Germinal center (tissue), 1 donor: ENCODE data around the gene PCGF3.
"Not testable (repeated sequence)": the region's sequence is repeated elsewhere in the genome, so short reads cannot be mapped to it uniquely, and the experiment has no call there.

Experiments
- DNase-seq: peaks from one replicate; pipeline ENCODE4 v3.0.0; 2012; ENCODE audit warnings: mixed read lengths, low spot score

Gene PCGF3

GRCh38 chr4:668219-668618, 37.4 kb upstream of the PCGF3 start:
- not testable (repeated sequence) for DNase-seq

GRCh38 chr4:669806-670559, 35.6 kb upstream of the PCGF3 start:
- not testable (repeated sequence) for DNase-seq

GRCh38 chr4:671769-672168, 33.9 kb upstream of the PCGF3 start:
- no peak for DNase-seq

DNA sequence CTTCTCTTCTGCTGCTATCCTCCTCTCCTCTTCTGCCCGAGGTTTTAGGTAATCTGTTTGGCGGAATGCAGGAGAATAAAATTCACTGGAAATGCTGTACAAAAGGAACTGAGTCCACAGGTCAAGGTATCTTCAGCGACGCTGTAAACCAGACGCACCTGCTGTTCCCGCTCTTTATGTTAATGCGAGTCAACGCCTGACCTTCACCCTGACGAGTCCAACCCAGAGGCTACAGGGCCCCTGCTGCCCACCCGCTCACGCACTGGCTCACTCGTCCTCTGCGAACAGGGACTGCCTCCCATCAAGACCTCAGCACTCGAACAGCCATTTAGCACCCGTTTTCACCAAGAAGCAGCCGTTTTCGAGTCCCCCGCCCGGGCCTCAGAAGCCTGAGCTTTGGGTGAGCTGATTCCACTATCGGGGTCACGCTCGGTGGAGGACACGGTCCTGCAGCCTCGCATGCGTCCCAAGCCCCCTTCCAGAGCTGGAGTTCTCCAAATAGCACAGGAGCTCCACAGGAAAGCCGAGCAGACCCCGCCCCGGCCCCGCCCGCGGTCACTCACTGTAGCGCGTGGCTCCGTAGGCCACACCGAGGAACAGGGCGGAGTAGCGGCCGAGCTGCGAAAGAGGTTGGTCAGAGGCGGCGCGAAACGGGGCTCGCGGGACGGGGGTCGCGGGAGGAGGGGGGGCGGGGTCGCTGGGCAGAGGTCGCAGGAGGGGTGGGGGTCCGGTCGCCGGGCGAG, 32.1 kb upstream of the PCGF3 start:
- no peak for DNase-seq

- DNase-seq: peak; percentile 100
Observed at GRCh38 chr4:674172-675035, 31.2 kb upstream of the PCGF3 start, which contains the start of the genes ATP5ME and MYL5. Gene ATP5ME, minus strand, starts transcription at chr4:674276. Its CDS starts 29 bp downstream, at chr4:674247. Gene MYL5, plus strand, starts transcription at chr4:674542. Its CDS starts 3,485 bp downstream, at chr4:678027.

DNA sequence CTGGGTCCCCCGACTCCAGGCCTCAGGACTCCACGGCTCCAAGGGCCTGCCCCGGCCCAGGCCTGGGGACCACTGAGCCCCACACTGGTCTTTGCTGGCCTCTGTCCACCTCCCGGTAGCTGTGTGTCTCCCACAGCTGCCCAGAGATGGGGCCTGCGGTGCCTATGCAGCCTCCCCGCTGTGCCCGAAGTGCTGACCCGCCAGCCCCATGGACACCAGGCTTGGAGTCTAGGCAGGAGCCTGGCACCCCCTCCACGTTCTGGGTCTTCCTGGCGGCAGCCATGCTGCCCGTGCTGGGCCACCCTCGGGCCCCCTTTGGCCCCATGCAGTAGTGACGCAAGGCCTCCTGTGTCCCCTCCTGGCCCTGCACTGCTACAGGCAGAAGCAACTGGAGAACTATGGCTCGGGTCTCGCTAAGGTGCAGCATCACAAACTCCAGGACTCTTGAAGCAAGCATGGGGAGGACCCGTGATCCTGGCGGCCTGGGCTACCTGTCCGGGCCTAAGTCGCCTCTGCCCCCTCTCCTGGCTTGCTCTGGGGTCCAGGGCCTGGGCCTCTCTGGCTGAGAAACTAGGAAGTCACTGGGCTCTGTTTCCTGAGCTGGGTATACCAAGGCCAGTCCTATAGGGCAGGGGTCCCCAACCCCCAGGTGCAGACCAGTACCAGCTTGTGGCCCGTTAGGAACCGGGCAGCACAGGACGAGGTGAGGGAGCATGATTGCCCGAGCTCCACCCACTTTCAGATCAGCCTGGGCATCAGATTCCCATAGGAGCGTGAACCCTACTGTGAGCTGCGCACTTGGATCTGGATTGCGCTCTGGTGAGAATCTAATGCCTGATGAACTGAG, 30.4 kb upstream of the PCGF3 start:
- no peak for DNase-seq

DNA sequence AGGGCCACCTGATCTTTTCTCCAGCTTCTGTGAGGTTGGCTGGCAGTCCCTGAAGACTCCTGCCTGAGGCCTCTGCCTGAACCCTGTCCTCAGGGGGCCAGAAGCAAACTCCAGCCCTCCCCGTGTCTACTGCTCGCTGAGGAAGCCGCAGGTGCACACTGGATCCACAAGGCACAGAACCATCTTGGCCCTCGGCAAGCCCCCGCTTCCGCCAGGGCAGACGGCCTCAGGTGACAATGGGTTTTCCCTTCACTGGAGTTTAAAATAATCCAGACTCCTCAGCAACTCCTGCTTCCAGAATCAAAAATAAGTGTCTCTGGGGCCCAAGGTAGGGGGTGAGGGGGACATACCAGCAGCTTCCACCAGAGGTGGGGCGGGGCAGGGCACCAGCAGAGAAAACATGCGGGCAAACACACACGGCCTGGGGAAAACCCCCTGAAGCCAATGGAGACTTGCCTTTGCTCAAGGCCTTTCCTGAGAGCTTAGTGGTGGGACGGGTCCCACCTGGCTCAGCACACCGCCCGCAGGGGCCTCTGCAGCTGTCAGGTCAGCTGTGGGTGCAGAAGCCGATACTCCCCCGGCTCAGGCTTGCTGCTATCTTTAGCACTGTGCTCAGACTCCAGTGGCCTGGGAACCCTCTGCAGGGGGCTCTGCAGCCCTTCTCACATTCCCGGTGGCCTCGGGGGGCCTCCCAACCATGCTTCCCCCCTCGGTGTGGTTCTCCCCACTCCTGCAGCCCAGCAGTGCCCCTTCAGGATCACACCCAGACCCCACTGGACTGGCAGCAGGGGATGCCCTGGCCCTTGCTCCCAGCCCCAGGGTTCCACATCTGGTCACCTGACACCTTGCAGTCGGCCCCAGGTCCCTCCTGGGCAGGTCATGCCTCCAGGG, 29.4 kb upstream of the PCGF3 start:
- DNase-seq: peak; percentile 85

DNA sequence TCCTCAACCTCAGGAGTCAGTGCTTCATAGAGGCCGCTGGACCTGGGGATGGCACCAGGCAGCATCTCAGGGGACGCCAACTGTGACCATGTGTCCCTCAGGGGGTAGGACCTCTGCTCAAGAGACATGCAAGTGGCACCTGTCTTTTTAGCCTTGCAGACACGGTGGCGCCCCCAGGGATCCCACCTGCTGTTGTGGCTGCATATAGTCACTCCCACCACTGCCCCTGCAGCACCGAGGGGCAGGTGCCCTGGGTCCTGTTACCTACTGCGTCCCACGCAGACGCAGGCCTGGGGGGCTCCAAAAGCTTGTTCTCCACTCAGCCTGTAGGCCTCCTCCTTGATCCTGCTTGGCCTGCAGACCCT, 28.8 kb upstream of the PCGF3 start:
- peak; percentile 82 for DNase-seq

GRCh38 chr4:677431-678293, 28.0 kb upstream of the PCGF3 start:
- DNase-seq: no peak

DNA sequence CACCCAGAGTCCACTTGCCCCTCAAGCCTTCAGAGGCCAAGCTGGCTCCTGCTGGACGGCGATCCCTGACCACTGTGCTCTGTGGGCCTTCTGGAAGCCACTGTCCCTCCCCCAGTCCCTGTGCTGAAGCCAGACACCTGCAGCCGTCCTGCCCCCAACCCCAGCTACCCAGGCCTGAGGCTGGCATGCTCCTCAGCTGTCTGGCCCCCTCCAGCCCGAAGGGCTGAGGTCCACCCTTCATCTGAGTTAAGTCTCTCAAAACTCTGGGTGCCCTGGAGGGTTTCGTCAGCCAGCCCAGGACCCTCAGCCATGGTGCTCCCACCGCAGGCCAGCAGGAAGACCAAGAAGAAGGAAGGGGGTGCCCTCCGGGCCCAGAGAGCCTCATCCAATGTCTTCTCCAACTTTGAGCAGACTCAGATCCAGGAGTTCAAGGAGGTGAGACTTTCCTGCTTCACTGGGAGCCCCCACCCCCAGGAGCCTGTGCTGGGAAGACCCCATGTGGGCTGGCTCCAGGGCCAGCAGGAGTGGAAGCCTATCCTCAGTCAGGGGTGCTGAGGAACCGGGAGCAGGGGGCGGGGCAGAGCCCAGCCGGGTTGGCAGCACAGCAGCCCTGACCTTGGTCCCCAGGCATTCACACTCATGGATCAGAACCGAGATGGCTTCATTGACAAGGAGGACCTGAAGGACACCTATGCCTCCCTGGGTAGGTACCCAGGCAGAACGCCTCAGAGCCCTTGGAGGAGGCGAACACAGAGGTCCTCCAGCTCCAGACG, 27.1 kb upstream of the PCGF3 start:
- no peak for DNase-seq

DNA sequence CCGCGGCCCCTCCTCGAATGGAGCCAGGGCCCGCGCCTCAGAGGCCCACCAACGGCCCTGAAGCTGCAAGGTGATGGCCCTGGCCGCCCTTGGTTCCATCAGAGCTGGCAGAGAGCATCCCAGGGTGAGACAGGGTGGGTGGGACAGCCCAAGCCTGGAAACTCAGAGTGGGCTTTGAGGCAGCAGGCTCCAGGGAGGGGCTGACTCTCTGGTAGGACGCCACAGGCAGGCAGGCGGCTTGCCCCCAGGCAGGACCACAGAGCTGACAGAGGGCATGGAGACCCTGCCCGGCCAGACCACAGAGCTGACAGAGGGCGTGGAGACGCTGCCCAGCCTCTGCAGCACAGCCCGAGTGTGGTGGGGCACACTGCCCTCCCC, 26.5 kb upstream of the PCGF3 start:
- no peak for DNase-seq

GRCh38 chr4:679629-680028, 26.0 kb upstream of the PCGF3 start:
- DNase-seq: no peak

DNA sequence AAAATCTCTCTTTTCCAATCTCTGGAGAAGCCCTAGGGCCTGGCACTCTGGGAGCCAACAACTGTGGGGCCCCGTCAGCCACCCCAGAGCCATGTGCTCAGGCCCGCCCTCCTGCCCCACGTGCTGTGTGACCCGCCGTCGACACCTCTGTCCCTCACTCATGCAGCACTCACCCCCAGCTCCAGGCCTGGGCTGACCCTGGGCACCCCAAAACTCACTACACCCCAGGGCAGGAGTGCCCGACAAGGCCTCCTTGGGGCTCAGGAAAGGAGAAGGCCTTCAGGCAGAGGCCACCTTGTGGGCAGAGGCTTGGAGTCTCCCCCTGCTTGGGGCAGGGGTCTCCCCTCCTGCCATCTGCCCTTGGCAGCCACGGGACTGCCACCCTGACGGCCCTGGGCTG, 25.5 kb upstream of the PCGF3 start:
- DNase-seq: no peak

DNA sequence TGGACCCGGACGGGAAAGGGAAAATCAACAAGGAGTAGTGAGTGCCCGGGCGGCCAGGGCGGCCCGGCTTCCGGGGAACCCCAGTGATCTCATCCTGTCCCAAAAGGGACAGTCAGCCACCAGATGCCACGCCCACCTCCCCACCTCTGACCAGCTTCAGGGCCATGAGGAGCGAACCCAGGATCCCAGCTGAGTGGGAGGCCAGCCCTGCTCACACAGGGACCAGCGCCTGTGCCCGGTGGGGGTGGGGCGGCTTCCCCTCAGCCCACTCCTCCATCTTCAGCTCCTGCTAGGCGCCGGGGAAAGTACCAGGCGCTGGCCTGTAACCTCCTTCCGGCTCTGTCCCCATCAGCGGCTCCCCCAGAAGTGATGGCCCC, 25.1 kb upstream of the PCGF3 start:
- DNase-seq: no peak

- peak; percentile 57 for DNase-seq
Observed at GRCh38 chr4:680928-681645, 24.5 kb upstream of the PCGF3 start.

DNA sequence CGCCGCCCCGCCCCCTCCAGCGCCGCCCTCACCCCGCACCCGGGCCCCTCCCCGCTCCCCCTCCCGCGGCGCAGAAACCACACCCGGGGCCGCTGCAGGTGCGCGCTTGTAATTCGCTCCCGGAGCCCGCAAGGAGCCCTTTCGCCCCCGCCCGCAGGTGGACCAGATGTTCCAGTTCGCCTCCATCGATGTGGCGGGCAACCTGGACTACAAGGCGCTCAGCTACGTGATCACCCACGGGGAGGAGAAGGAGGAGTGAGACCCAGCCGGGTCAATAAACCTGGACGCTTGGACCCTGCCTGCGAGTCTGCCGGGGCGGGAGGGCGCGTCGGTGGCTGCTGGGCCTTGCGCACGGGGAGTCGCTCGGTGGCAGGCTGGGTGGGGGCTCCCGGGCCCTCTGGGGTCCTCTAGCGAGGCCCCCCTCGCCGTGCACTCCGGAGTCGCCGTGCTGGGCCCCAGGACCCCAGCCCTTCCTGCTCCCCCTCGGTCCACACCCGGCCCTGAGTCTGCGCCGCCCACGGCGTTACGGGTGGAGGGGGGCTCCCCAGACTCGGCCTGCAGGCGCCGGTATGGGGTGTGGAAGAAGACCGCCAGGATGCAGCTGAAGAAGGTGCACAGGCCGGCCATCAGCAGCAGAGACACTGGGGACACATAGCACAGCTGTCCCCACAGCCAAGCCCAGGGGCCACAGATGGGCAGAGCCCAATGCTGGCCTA, 23.7 kb upstream of the PCGF3 start:
- DNase-seq: peak; percentile 60

GRCh38 chr4:682490-683172, 23.0 kb upstream of the PCGF3 start:
- no peak for DNase-seq
